Right cardiac atrium (tissue), 5 donors: ENCODE results near the gene PRKG1. TPM values are rescaled to one million over a fixed set of nuclear protein-coding genes. Genes with fewer than 3 reads are reported as not detected.
"Not testable (repeated sequence)": the region's sequence is repeated elsewhere in the genome, so short reads cannot be mapped to it uniquely, and the experiment has no call there.

ENCODE experiments used
- ATAC-seq, 2 donors: fragments of 200-7000 bp; cut with Tn5 transposase; one replicate each; pipeline versions ENCODE4 v1.8.0 to v1.9.1; 2020; ENCODE audit warnings: moderate library complexity in 2 of 2, mild to moderate bottlenecking in 1 of 2
- DNase-seq, 3 donors: peaks; one replicate each; pipeline ENCODE4 v3.0.0-alpha.2; 2020
- H3K27ac ChIP-seq: one replicate; pipeline ENCODE4 v1.5.1; 2013; ENCODE audit warnings: mild to moderate bottlenecking, low read length, control low read depth, moderate library complexity
- H3K27me3 ChIP-seq: one replicate; pipeline ENCODE4 v1.6.1; 2013; ENCODE audit not compliant: control insufficient read depth, insufficient read depth
- H3K4me1 ChIP-seq: one replicate; pipeline ENCODE4 v1.6.1; 2013; ENCODE audit warnings: low read length; ENCODE audit not compliant: control insufficient read depth, insufficient read depth
- H3K4me3 ChIP-seq: one replicate; pipeline ENCODE4 v1.5.1; 2013; ENCODE audit warnings: low read length, control low read depth
- H3K9me3 ChIP-seq: one replicate; pipeline ENCODE4 v1.6.1; 2013; ENCODE audit warnings: low read length; ENCODE audit not compliant: control insufficient read depth
- WGBS: extraction: QIAGEN DNeasy Blood & Tissue Kit; methylation state at CpG from one replicate; pipeline ENCODE4 v1.1.7; 2013; 5-methylcytosine and 5-hydroxymethylcytosine counted together
- intact Hi-C, 4 donors: fragments of 100-400 bp; cut with DNase I; formaldehyde crosslinking; loops; one replicate each; pipeline versions ENCODE4 v1.11.0 to v1.14.0; 2022 to 2023
- polyA plus RNA-seq: library from polyadenylated mRNA; stranded (reverse); fragments of 200-250 nt; gene quantifications from one replicate; pipeline ENCODE4 v1.2.3, GENCODE V29; 2013
- total RNA-seq, 4 donors: library from RNA; stranded (reverse); fragmentation: NEBNext Ultra II Directional; extraction: Animal tissue kit (Norgen Biotek cat#: 25700); gene quantifications; one replicate each; pipeline ENCODE4 v1.2.1, GENCODE V29; 2021
- donor health status: healthy with polysubstance abuse.
- donor health status: DM: no; HTN: yes; CAD: no.
- donor health status: DM: no; HTN: no; CAD: no.
- donor health status: DM: no; HTN: yes; CAD: no; lungs with severe emphysema.
- donor health status: DM: yes; HTN: yes; CAD: no.

The PRKG1 gene
- total and polyA plus RNA-seq, 5 donors: 16.6 to 49.9 (median 47.4) TPM

GRCh38 chr10:51445588-51445987, 371.3 kb downstream of the PRKG1 start:
- no peak for ATAC-seq
- 50% methylated on average over 3 of the region's 3 CpGs for WGBS
- no peaks in the 10 kb centered on the region for H3K4me1 ChIP-seq
- no peaks in the 10 kb centered on the region for H3K9me3 ChIP-seq
- H3K27ac ChIP-seq: no peak overlapping the region
- no peaks in the 10 kb centered on the region for H3K27me3 ChIP-seq
- intact Hi-C loops: no loop called here
- no peak overlapping the region for H3K4me3 ChIP-seq
- DNase-seq: no peak

GRCh38 chr10:51447119-51447518, 372.8 kb downstream of the PRKG1 start:
- Histone ChIP-seq H3K27me3 (no peaks in the 10 kb centered on the region), H3K4me1 (no peaks in the 10 kb centered on the region), H3K4me3 (no peak overlapping the region), H3K27ac (no peak overlapping the region), H3K9me3 (no peaks in the 10 kb centered on the region)
- ATAC-seq (no peak), DNase-seq (no peak)
- 94% methylated on average over 1 of the region's 1 CpG for WGBS
- intact Hi-C loops: no loop called here

GRCh38 chr10:51455762-51456161, 381.5 kb downstream of the PRKG1 start:
- intact Hi-C loops, ATAC-seq, H3K27ac ChIP-seq, H3K27me3 ChIP-seq, H3K4me1 ChIP-seq, H3K4me3 ChIP-seq, DNase-seq, H3K9me3 ChIP-seq: not testable (repeated sequence)
- 79% methylated on average over 3 of the region's 3 CpGs for WGBS

- H3K27me3 ChIP-seq: no peaks in the 10 kb centered on the region
- ATAC-seq (no peak), DNase-seq (no peak)
- no peaks in the 10 kb centered on the region for H3K9me3 ChIP-seq
- H3K4me3 ChIP-seq: no peak overlapping the region
- WGBS: 29% methylated on average over 1 of the region's 1 CpG
- intact Hi-C loops: no loop called here
- H3K4me1 ChIP-seq: no peaks in the 10 kb centered on the region
- no peak overlapping the region for H3K27ac ChIP-seq
These were observed 385.2 kb downstream of the PRKG1 start for GRCh38 chr10:51459476-51459875.

GRCh38 chr10:51462076-51462779, 387.9 kb downstream of the PRKG1 start:
- H3K9me3 ChIP-seq: no peaks in the 10 kb centered on the region
- 37% methylated on average over 3 of the region's 3 CpGs for WGBS
- no peak overlapping the region for H3K4me3 ChIP-seq
- intact Hi-C loops: no loop called here
- H3K27ac ChIP-seq: no peak overlapping the region
- no peaks in the 10 kb centered on the region for H3K27me3 ChIP-seq
- ATAC-seq (peak; percentile 48 to 51), DNase-seq (no peak)
- H3K4me1 ChIP-seq: no peaks in the 10 kb centered on the region

- 38% methylated on average over 2 of the region's 2 CpGs for WGBS
- DNase-seq: no peak
- Histone ChIP-seq H3K4me1 (no peaks in the 10 kb centered on the region), H3K9me3 (no peaks in the 10 kb centered on the region), H3K27me3 (no peaks in the 10 kb centered on the region), H3K27ac (no peak overlapping the region), H3K4me3 (no peak overlapping the region)
- no peak for ATAC-seq
- intact Hi-C loops: no loop called here
These were observed 394.1 kb downstream of the PRKG1 start for GRCh38 chr10:51468424-51468823.

GRCh38 chr10:51469686-51470085, 395.4 kb downstream of the PRKG1 start:
- Histone ChIP-seq H3K4me1 (no peaks in the 10 kb centered on the region), H3K27ac (no peak overlapping the region), H3K4me3 (no peak overlapping the region), H3K9me3 (no peaks in the 10 kb centered on the region), H3K27me3 (no peaks in the 10 kb centered on the region)
- ATAC-seq (no peak), DNase-seq (no peak)
- intact Hi-C loops: no loop called here
- WGBS: 95% methylated on average over 2 of the region's 2 CpGs

- H3K9me3 ChIP-seq: no peaks in the 10 kb centered on the region
- DNase-seq: no peak
- 75% methylated on average over 4 of the region's 4 CpGs for WGBS
These were observed 397.0 kb downstream of the PRKG1 start for GRCh38 chr10:51471271-51471670.

GRCh38 chr10:51472154-51472553, 397.9 kb downstream of the PRKG1 start:
- intact Hi-C loops: no loop called here
- ATAC-seq: no peak

More at GRCh38 chr10:51471271-51471670, 397.0 kb downstream of the PRKG1 start:
- ATAC-seq: no peak
- intact Hi-C loops: no loop called here
- Histone ChIP-seq H3K27ac (no peak overlapping the region), H3K27me3 (no peaks in the 10 kb centered on the region), H3K4me3 (no peak overlapping the region), H3K4me1 (no peaks in the 10 kb centered on the region)

GRCh38 chr10:51479711-51480110, 405.4 kb downstream of the PRKG1 start:
- Histone ChIP-seq H3K4me1 (no peaks in the 10 kb centered on the region), H3K27me3 (no peaks in the 10 kb centered on the region), H3K27ac (no peak overlapping the region), H3K9me3 (no peaks in the 10 kb centered on the region), H3K4me3 (no peak overlapping the region)
- no peak for ATAC-seq
- 92% methylated on average over 3 of the region's 3 CpGs for WGBS
- DNase-seq: no peak
- intact Hi-C loops: no loop called here

More at GRCh38 chr10:51472154-51472553, 397.9 kb downstream of the PRKG1 start:
- 84% methylated on average over 1 of the region's 1 CpG for WGBS
- no peak overlapping the region for H3K4me3 ChIP-seq
- H3K27ac ChIP-seq: no peak overlapping the region
- no peaks in the 10 kb centered on the region for H3K9me3 ChIP-seq
- no peaks in the 10 kb centered on the region for H3K27me3 ChIP-seq
- no peaks in the 10 kb centered on the region for H3K4me1 ChIP-seq
- no peak for DNase-seq

GRCh38 chr10:51485668-51486067, 411.4 kb downstream of the PRKG1 start:
- Histone ChIP-seq H3K27ac (no peak overlapping the region), H3K4me3 (no peak overlapping the region), H3K27me3 (no peaks in the 10 kb centered on the region), H3K4me1 (no peaks in the 10 kb centered on the region), H3K9me3 (no peaks in the 10 kb centered on the region)
- no peak for DNase-seq
- ATAC-seq: no peak
- WGBS: 85% methylated on average over 5 of the region's 5 CpGs
- intact Hi-C loops: no loop called here

GRCh38 chr10:51487576-51487975, 413.3 kb downstream of the PRKG1 start:
- intact Hi-C loops: no loop called here

More at GRCh38 chr10:51487576-51487975, 413.3 kb downstream of the PRKG1 start:
- ATAC-seq: no peak
- H3K27me3 ChIP-seq: no peaks in the 10 kb centered on the region
- no peaks in the 10 kb centered on the region for H3K4me1 ChIP-seq
- H3K4me3 ChIP-seq: no peak overlapping the region
- WGBS: 73% methylated on average over 5 of the region's 5 CpGs
- no peak overlapping the region for H3K27ac ChIP-seq
- H3K9me3 ChIP-seq: no peaks in the 10 kb centered on the region
- no peak for DNase-seq
